HG03280 (cell line): ENCODE results near the gene MED25.
A peak's percentile ranks its signal among the peaks of the same experiment; 100 is the strongest.

ENCODE experiments used
- ATAC-seq: cut with Tn5 transposase; IDR thresholded peaks from one replicate; pipeline ENCODE4 v1.9.1; 2021; ENCODE audit warnings: mild to moderate bottlenecking, moderate library complexity; ENCODE audit not compliant: unreplicated experiment

MED25 gene

GRCh38 chr19:49856574-49857021 is 38.5 kb downstream of the MED25 start:
- no peak for ATAC-seq

- ATAC-seq, result no peak
Observed at GRCh38 chr19:49857061-49857837, 39.2 kb downstream of the MED25 start.

- ATAC-seq, result no peak
Observed at GRCh38 chr19:49857838-49858087, 39.7 kb downstream of the MED25 start.

- no peak for ATAC-seq
Observed at GRCh38 chr19:49858088-49858985, 40.2 kb downstream of the MED25 start.

- ATAC-seq, result no peak
Observed at GRCh38 chr19:49859682-49860335, 41.7 kb downstream of the MED25 start.

- no peak for ATAC-seq
Observed at GRCh38 chr19:49860336-49861102, 42.4 kb downstream of the MED25 start.

GRCh38 chr19:49861107-49861506 is 43.0 kb downstream of the MED25 start:
- no peak for ATAC-seq

GRCh38 chr19:49861541-49862378 is 43.7 kb downstream of the MED25 start:
- ATAC-seq, result no peak

- no peak for ATAC-seq
Observed at GRCh38 chr19:49862391-49863253, 44.5 kb downstream of the MED25 start.

GRCh38 chr19:49863254-49863934 is 45.3 kb downstream of the MED25 start:
- no peak for ATAC-seq

- no peak for ATAC-seq
Observed at GRCh38 chr19:49863935-49864320, 45.8 kb downstream of the MED25 start.

- ATAC-seq, result no peak
Observed at GRCh38 chr19:49864890-49865289, 46.8 kb downstream of the MED25 start.

- peak; percentile 38 for ATAC-seq
Observed at GRCh38 chr19:49866933-49867782, 49.1 kb downstream of the MED25 start, which contains the start of gene PNKP. Gene PNKP, minus strand, starts transcription at chr19:49867576. Its CDS starts 372 bp downstream, at chr19:49867204.

- ATAC-seq, result peak; percentile 6
Observed at GRCh38 chr19:49869009-49869483, 51.0 kb downstream of the MED25 start.

GRCh38 chr19:49869484-49870308 is 51.6 kb downstream of the MED25 start:
- peak; percentile 65 for ATAC-seq

GRCh38 chr19:49870309-49870901 is 52.3 kb downstream of the MED25 start:
- no peak for ATAC-seq
